Left ventricle myocardium inferior (tissue), 1 donor: Measurements from ENCODE around the gene PALS2. TPM values are rescaled to one million over a fixed set of nuclear protein-coding genes. Genes with fewer than 3 reads are reported as not detected.

ENCODE experiments used
- DNase-seq: peaks from one replicate; pipeline ENCODE4 v3.0.0-alpha.2; 2020
- H3K27ac ChIP-seq: fragments of 200-600 bp; replicated peaks from 2 replicates; pipeline ENCODE4 v1.8.0; 2021
- H3K27me3 ChIP-seq: fragments of 200-600 bp; 2 replicates; pipeline ENCODE4 v1.8.0; 2021; ENCODE audit warnings: low read depth
- H3K36me3 ChIP-seq: fragments of 200-600 bp; 2 replicates; pipeline ENCODE4 v1.8.0; 2021
- H3K4me1 ChIP-seq: fragments of 200-600 bp; 2 replicates; pipeline ENCODE4 v1.8.0; 2021
- H3K4me3 ChIP-seq: fragments of 200-600 bp; 2 replicates; pipeline ENCODE4 v1.8.0; 2021; ENCODE audit warnings: mild to moderate bottlenecking, moderate library complexity
- H3K9me3 ChIP-seq: fragments of 200-600 bp; replicated peaks from 2 replicates; pipeline ENCODE4 v1.8.0; 2021
- CTCF ChIP-seq: fragments of 200-600 bp; IDR thresholded peaks from 2 replicates; pipeline ENCODE4 v1.8.0; 2021; ENCODE audit warnings: antibody characterized with exemption, mild to moderate bottlenecking, borderline replicate concordance
- intact Hi-C: fragments of 100-400 bp; cut with micrococcal nuclease; formaldehyde crosslinking; loops from one replicate; pipeline ENCODE4 v1.11.0; 2022
- total RNA-seq: library from RNA; stranded (reverse); fragmentation: NEBNext Ultra II Directional; extraction: Animal tissue kit (Norgen Biotek cat#: 25700); gene quantifications from one replicate; pipeline ENCODE4 v1.2.1, GENCODE V29; 2021
- donor health status: DM: no; HTN: yes; CAD: no; lungs with severe emphysema.

The PALS2 gene
- total RNA-seq, 1 donor from 2014 or later = 7.1 TPM

- H3K36me3 ChIP-seq = no peaks in the 10 kb centered on the region
- no peak overlapping the region for H3K4me3 ChIP-seq
These were observed 37.9 kb downstream of the PALS2 start for GRCh38 chr7:24611130-24611529.

DNA sequence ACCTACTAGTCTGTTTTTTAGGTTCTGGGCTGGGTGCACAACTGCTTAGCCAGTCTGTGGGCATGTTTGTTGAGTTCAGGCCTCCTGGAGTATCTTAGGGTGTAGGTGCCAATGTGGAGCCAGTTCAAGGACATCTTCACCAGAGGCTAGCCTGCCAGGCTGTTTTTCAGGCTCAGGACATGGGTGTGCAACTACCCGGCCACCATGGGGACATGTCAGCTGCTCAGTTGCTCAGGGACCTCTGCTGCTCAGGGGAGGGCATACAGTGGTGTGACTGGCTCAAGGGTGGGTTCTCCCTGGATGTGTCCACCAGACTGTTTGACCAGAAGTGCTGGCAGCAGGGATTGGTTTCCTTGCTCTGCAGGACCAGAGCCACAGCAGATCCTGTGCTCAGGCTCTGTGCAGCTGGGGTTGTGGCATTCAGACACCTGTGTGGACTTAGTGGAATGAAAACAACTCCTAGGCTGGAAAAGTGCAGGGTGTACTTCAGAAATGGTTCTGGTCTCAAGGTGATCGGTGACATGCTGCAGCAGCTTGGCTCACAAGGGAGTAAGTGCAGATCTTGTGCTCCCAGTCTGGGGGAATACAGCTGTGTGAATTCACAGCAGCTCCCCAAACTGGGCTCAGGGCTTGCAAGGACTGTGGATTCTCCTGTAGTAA, 44.8 kb downstream of the PALS2 start:
- no peaks in the 10 kb centered on the region for H3K36me3 ChIP-seq
- no peak for DNase-seq
- intact Hi-C loops = no loop called here
- peaks cover 45% of the 10 kb centered on the region for H3K9me3 ChIP-seq
- no peak overlapping the region for H3K27ac ChIP-seq
- H3K4me1 ChIP-seq = no peaks in the 10 kb centered on the region
- no peaks in the 10 kb centered on the region for H3K27me3 ChIP-seq
- no peak for TF ChIP-seq CTCF
- H3K4me3 ChIP-seq = no peak overlapping the region

More at GRCh38 chr7:24611130-24611529, 37.9 kb downstream of the PALS2 start:
- intact Hi-C loops = no loop called here
- Histone ChIP-seq H3K9me3 (peaks cover 8% of the 10 kb centered on the region), H3K4me1 (no peaks in the 10 kb centered on the region), H3K27ac (no peak overlapping the region), H3K27me3 (no peaks in the 10 kb centered on the region)
- no peak for DNase-seq
- TF ChIP-seq CTCF = no peak

GRCh38 chr7:24619978-24620377, 46.7 kb downstream of the PALS2 start:
- intact Hi-C loops = no loop called here
- Histone ChIP-seq H3K4me3 (no peak overlapping the region), H3K36me3 (no peaks in the 10 kb centered on the region), H3K27ac (no peak overlapping the region), H3K9me3 (peaks cover 42% of the 10 kb centered on the region), H3K27me3 (no peaks in the 10 kb centered on the region), H3K4me1 (no peaks in the 10 kb centered on the region)
- no peak for DNase-seq
- TF ChIP-seq CTCF = no peak

DNA sequence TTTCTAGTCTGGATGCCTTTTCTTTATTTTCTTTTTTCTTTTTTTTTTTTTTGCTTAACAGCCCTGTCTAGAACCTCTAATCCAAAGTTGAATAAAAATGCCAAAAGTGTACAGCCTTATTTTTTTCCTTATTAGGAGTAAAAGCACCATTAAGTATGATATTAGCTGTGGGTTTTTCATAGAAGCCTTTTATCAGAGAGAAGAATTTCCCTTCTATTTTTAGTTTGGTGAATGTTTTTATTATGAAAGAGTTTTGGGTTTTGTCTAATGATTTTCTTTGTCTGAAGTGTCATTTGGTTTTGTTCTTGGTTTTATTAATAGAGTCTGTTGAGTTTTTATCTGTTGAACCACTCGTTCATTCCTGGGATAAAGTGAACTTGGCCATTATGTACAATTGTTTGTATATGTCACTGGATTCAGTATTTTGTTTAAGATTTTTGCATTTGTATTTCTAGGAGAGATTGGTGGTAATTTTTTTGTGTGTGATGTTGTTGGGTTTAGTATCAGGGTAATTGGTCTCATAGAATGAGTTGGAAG, 49.5 kb downstream of the PALS2 start:
- intact Hi-C loops = no loop called here
- DNase-seq = no peak
- no peak for TF ChIP-seq CTCF
- Histone ChIP-seq H3K4me1 (no peaks in the 10 kb centered on the region), H3K27ac (no peak overlapping the region), H3K4me3 (no peak overlapping the region), H3K9me3 (peaks cover 22% of the 10 kb centered on the region), H3K36me3 (no peaks in the 10 kb centered on the region), H3K27me3 (no peaks in the 10 kb centered on the region)

Other genes starting within 250 kb of the PALS2 start
- 5.6 TPM for gene GSDME, start 184.0 kb downstream of the PALS2 start, total RNA-seq